Breast epithelium (tissue), 4 donors: ENCODE results near the gene ABCC4. TPM values are rescaled to one million over a fixed set of nuclear protein-coding genes. Genes with fewer than 3 reads are reported as not detected.

Experiments used
- DNase-seq, 2 donors: peaks; one replicate each; pipeline ENCODE4 v3.0.0-alpha.2; 2019; ENCODE audit warnings: low spot score in 2 of 2
- H3K27ac ChIP-seq, 2 donors: fragments of 200-600 bp; sonication (generic) in 1 of 2; one replicate each; pipeline ENCODE4 v1.5.1; 2016 to 2019; ENCODE audit warnings: mild to moderate bottlenecking in 1 of 2
- H3K27me3 ChIP-seq, 2 donors: fragments of 200-600 bp; sonication (generic) in 1 of 2; one replicate each; pipeline versions ENCODE4 v1.5.1 to v1.6.0; 2017 to 2019; ENCODE audit warnings: control low read depth in 1 of 2, mild to moderate bottlenecking in 1 of 2
- H3K36me3 ChIP-seq: fragments of 200-600 bp; one replicate; pipeline ENCODE4 v1.5.1; 2019
- H3K4me1 ChIP-seq, 2 donors: fragments of 200-600 bp; sonication (generic); one replicate each; pipeline ENCODE4 v1.5.1; 2016 to 2019; ENCODE audit warnings: control low read depth in 1 of 2
- H3K4me3 ChIP-seq, 3 donors: fragments of 200-600 bp; sonication (generic); 1 replicate in 2 of 3; 2 replicates in 1 of 3; pipeline ENCODE4 v1.5.1; 2016 to 2019; ENCODE audit warnings: mild to moderate bottlenecking in 3 of 3, moderate library complexity in 2 of 3
- H3K9me3 ChIP-seq, 2 donors: fragments of 200-600 bp; sonication (generic) in 1 of 2; one replicate each; pipeline ENCODE4 v1.5.1; 2016 to 2019; ENCODE audit warnings: control low read depth in 1 of 2
- POLR2A ChIP-seq: fragments of 450-650 bp; IDR thresholded peaks from one replicate; pipeline ENCODE4 v1.6.1; 2016; ENCODE audit warnings: antibody characterized with exemption, mild to moderate bottlenecking, moderate library complexity
- POLR2AphosphoS5 ChIP-seq, 3 donors: sonication (generic); formaldehyde crosslinking; IDR thresholded peaks; one replicate each; pipeline ENCODE4 v1.6.1; 2017; ENCODE audit warnings: antibody characterized with exemption in 3 of 3
- intact Hi-C: fragments of 100-400 bp; cut with DNase I; formaldehyde crosslinking; loops from one replicate; pipeline ENCODE4 v1.15.1; 2023; ENCODE audit warnings: low total_unique reads
- total RNA-seq, 3 donors: library from RNA; depleted of rRNA; stranded (reverse); fragments of >200 nt; gene quantifications; one replicate each; pipeline ENCODE4 v1.1.0, GENCODE V29; 2016
- TF ChIP-seq, protein P1 (sequence below), 3 donors: fragments of 450-650 bp; IDR thresholded peaks; one replicate each; pipeline ENCODE4 v1.5.1; 2016 to 2017; ENCODE audit warnings: antibody characterized with exemption in 3 of 3, mild to moderate bottlenecking in 3 of 3, moderate library complexity in 3 of 3

The ABCC4 gene
- total RNA-seq, 3 donors from 2014 or later, result 4.1 to 6.2 (median 4.5) TPM

GRCh38 chr13:95138876-95139585, 162.2 kb downstream of the ABCC4 start:
- no peaks in the 10 kb centered on the region for H3K36me3 ChIP-seq
- no peaks in the 10 kb centered on the region for H3K4me1 ChIP-seq
- intact Hi-C loops, result no loop called here
- no peak overlapping the region for H3K27ac ChIP-seq
- TF ChIP-seq POLR2AphosphoS5 (IDR thresholded peaks at IDR 0.05) (no peak), POLR2A (no peak)
- TF ChIP-seq, protein P1, sequence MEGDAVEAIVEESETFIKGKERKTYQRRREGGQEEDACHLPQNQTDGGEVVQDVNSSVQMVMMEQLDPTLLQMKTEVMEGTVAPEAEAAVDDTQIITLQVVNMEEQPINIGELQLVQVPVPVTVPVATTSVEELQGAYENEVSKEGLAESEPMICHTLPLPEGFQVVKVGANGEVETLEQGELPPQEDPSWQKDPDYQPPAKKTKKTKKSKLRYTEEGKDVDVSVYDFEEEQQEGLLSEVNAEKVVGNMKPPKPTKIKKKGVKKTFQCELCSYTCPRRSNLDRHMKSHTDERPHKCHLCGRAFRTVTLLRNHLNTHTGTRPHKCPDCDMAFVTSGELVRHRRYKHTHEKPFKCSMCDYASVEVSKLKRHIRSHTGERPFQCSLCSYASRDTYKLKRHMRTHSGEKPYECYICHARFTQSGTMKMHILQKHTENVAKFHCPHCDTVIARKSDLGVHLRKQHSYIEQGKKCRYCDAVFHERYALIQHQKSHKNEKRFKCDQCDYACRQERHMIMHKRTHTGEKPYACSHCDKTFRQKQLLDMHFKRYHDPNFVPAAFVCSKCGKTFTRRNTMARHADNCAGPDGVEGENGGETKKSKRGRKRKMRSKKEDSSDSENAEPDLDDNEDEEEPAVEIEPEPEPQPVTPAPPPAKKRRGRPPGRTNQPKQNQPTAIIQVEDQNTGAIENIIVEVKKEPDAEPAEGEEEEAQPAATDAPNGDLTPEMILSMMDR (IDR thresholded peaks at IDR 0.05), result no peak
- no peak overlapping the region for H3K4me3 ChIP-seq
- no peaks in the 10 kb centered on the region for H3K27me3 ChIP-seq
- DNase-seq, result no peak
- no peaks in the 10 kb centered on the region for H3K9me3 ChIP-seq

GRCh38 chr13:95137096-95137495, 164.2 kb downstream of the ABCC4 start:
- H3K27ac ChIP-seq, result no peak overlapping the region
- intact Hi-C loops, result no loop called here
- H3K4me3 ChIP-seq, result no peak overlapping the region
- TF ChIP-seq POLR2AphosphoS5 (IDR thresholded peaks at IDR 0.05) (no peak), POLR2A (no peak)
- TF ChIP-seq, protein P1 (IDR thresholded peaks at IDR 0.05), result no peak
- no peaks in the 10 kb centered on the region for H3K27me3 ChIP-seq
- DNase-seq, result no peak
- no peaks in the 10 kb centered on the region for H3K36me3 ChIP-seq
- no peaks in the 10 kb centered on the region for H3K9me3 ChIP-seq
- H3K4me1 ChIP-seq, result no peaks in the 10 kb centered on the region

DNA sequence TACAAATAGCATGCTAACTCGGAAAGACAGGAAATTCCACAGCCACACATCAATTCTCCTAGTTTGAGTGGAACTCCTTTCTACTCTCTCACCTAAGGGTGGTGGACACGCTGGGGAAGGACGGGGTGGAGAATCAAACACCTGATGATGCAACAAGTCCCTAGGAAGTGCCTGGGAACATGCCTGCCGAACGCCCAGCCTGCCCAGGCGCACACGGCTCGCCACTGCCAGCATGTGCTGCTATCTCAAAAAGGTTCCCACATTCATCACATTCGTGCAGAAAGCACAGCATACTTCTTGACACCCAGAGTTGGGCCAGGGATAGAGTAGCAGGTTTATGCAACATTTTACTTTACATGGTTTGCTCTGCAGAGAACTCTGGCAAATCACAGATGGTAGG, 164.6 kb downstream of the ABCC4 start:
- TF ChIP-seq, protein P1 (IDR thresholded peaks at IDR 0.05), result no peak
- no peak for TF ChIP-seq POLR2AphosphoS5 (IDR thresholded peaks at IDR 0.05)
- no peak for TF ChIP-seq POLR2A
- intact Hi-C loops, result no loop called here
- Histone ChIP-seq H3K27ac (no peak overlapping the region), H3K9me3 (no peaks in the 10 kb centered on the region), H3K36me3 (no peaks in the 10 kb centered on the region), H3K4me3 (no peak overlapping the region), H3K4me1 (no peaks in the 10 kb centered on the region), H3K27me3 (no peaks in the 10 kb centered on the region)
- no peak for DNase-seq

- DNase-seq, result no peak
- H3K4me3 ChIP-seq, result no peak overlapping the region
- intact Hi-C loops, result no loop called here
- TF ChIP-seq, protein P1 (IDR thresholded peaks at IDR 0.05), result no peak
- TF ChIP-seq POLR2A (no peak), POLR2AphosphoS5 (IDR thresholded peaks at IDR 0.05) (no peak)
- H3K36me3 ChIP-seq, result no peaks in the 10 kb centered on the region
- no peaks in the 10 kb centered on the region for H3K9me3 ChIP-seq
- no peak overlapping the region for H3K27ac ChIP-seq
- H3K4me1 ChIP-seq, result no peaks in the 10 kb centered on the region
- no peaks in the 10 kb centered on the region for H3K27me3 ChIP-seq
Observed at GRCh38 chr13:95133498-95133897, 167.8 kb downstream of the ABCC4 start.

GRCh38 chr13:95129004-95129403, 172.2 kb downstream of the ABCC4 start:
- no peak for DNase-seq
- no peak overlapping the region for H3K27ac ChIP-seq
- intact Hi-C loops, result no loop called here
- no peak overlapping the region for H3K4me3 ChIP-seq
- no peaks in the 10 kb centered on the region for H3K27me3 ChIP-seq
- H3K4me1 ChIP-seq, result no peaks in the 10 kb centered on the region
- TF ChIP-seq, protein P1 (IDR thresholded peaks at IDR 0.05), result no peak
- TF ChIP-seq POLR2A (no peak), POLR2AphosphoS5 (IDR thresholded peaks at IDR 0.05) (no peak)
- no peaks in the 10 kb centered on the region for H3K9me3 ChIP-seq
- no peaks in the 10 kb centered on the region for H3K36me3 ChIP-seq
